Right cardiac atrium (tissue), 5 donors: Measurements from ENCODE around the gene PYROXD2. TPM values are rescaled to one million over a fixed set of nuclear protein-coding genes. Genes with fewer than 3 reads are reported as not detected.

Experiments used
- ATAC-seq, 2 donors: fragments of 200-7000 bp; cut with Tn5 transposase; one replicate each; pipeline versions ENCODE4 v1.8.0 to v1.9.1; 2020; ENCODE audit warnings: moderate library complexity in 2 of 2, mild to moderate bottlenecking in 1 of 2
- DNase-seq, 3 donors: peaks; one replicate each; pipeline ENCODE4 v3.0.0-alpha.2; 2020
- H3K27ac ChIP-seq: one replicate; pipeline ENCODE4 v1.5.1; 2013; ENCODE audit warnings: mild to moderate bottlenecking, low read length, control low read depth, moderate library complexity
- H3K27me3 ChIP-seq: one replicate; pipeline ENCODE4 v1.6.1; 2013; ENCODE audit not compliant: control insufficient read depth, insufficient read depth
- H3K4me1 ChIP-seq: one replicate; pipeline ENCODE4 v1.6.1; 2013; ENCODE audit warnings: low read length; ENCODE audit not compliant: control insufficient read depth, insufficient read depth
- H3K4me3 ChIP-seq: one replicate; pipeline ENCODE4 v1.5.1; 2013; ENCODE audit warnings: low read length, control low read depth
- H3K9me3 ChIP-seq: one replicate; pipeline ENCODE4 v1.6.1; 2013; ENCODE audit warnings: low read length; ENCODE audit not compliant: control insufficient read depth
- whole genome bisulfite sequencing: extraction: QIAGEN DNeasy Blood & Tissue Kit; methylation state at CpG from one replicate; pipeline ENCODE4 v1.1.7; 2013; 5-methylcytosine and 5-hydroxymethylcytosine counted together
- intact Hi-C, 4 donors: fragments of 100-400 bp; cut with DNase I; formaldehyde crosslinking; loops; one replicate each; pipeline versions ENCODE4 v1.11.0 to v1.14.0; 2022 to 2023
- polyA plus RNA-seq: library from polyadenylated mRNA; stranded (reverse); fragments of 200-250 nt; gene quantifications from one replicate; pipeline ENCODE4 v1.2.3, GENCODE V29; 2013
- total RNA-seq, 4 donors: library from RNA; stranded (reverse); fragmentation: NEBNext Ultra II Directional; extraction: Animal tissue kit (Norgen Biotek cat#: 25700); gene quantifications; one replicate each; pipeline ENCODE4 v1.2.1, GENCODE V29; 2021
- donor health status: healthy with polysubstance abuse.
- donor health status: DM: no; HTN: yes; CAD: no.
- donor health status: DM: no; HTN: no; CAD: no.
- donor health status: DM: no; HTN: yes; CAD: no; lungs with severe emphysema.
- donor health status: DM: yes; HTN: yes; CAD: no.

Gene PYROXD2
- total and polyA plus RNA-seq, 5 donors: 5.3 to 10.8 (median 7.9) TPM

DNA sequence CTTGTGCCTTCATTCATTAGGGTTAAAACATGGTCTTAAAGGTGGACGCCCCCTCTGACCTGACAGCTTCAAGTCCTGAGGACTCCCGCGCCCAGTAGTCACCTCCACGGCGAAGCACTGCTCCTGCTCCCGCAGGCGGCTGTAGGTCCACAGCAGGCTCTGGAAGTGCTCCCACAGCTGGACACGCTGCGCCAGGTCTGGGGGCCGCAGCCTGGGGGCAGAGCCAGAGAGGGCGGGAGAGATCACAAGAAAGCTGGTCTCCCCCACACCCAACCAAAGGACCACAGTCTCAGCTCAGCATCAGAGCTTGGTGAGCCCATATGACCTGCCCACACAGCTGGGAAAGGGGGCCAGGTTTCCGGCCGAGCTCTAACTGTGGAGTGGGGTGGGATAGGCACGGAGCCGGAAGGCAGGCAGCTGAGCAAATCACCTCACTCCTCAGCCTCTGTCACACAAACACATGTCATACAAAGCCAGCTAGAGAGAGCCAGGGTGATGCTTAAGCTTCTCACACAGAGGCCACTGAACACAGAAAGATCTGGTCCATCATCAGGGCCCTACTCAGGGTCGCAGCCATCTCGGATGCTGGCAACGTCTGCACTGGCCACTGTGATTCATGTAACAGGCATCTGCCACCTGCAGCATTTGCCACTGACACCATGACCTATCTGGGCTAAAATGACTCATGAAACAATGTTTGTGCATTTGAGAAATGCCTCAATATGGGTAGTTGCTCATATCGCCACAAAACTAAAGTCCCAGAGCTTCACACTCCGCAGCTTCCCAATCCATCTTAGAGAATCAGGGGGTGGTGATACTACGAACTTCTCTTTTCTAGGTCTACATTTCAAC, 19.1 kb upstream of the PYROXD2 start:
- no peaks in the 10 kb centered on the region for H3K27me3 ChIP-seq
- H3K27ac ChIP-seq: no peak overlapping the region
- intact Hi-C loops: no loop called here
- whole genome bisulfite sequencing: 96% methylated on average over 21 of the region's 21 CpGs
- H3K4me3 ChIP-seq: no peak overlapping the region
- peaks cover 2% of the 10 kb centered on the region for H3K4me1 ChIP-seq
- peak in 1 of 3 donors; percentile 24 for DNase-seq
- no peak for ATAC-seq
- no peaks in the 10 kb centered on the region for H3K9me3 ChIP-seq

DNA sequence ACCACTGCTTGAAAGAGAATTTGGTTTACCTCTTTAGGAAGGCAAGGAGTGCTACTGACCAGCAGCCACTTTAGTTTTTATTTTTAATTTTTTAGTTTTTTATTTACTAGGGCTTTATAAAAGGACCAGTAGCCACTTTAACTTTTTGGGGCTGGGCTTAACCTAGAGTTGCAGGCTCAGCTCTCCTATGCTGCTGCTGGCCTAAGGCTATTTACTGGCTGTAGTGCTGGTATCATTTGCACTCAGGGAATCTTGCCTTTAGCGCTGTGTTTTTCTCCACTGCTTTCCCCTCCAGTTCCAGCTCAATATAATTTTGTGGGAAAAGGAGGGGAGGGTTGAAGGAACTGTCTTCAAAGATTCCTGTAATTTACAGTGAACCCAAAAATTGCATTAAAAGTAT, 18.4 kb upstream of the PYROXD2 start:
- DNase-seq: no peak
- 100% methylated on average over 1 of the region's 1 CpG for WGBS

DNA sequence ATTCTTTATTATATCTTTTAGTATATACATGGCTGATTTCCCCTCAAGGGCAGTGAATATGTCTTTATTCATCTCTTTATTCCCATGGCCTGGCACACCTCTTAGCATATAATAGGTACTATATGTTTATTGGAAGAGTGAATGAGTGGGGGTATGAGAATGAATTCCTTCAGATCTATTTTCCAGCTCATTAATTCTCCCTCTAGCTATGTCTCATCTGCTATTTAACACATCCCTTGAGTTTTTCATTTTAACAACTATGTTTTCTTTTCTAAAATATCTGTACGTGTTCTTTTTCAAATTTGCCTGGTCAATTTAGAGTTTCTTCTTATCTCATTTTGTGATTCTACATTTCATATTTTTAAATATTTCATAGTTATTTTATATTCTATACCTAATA, 17.3 kb upstream of the PYROXD2 start:
- ATAC-seq (no peak), DNase-seq (no peak)
- H3K27ac ChIP-seq: no peak overlapping the region
- H3K27me3 ChIP-seq: no peaks in the 10 kb centered on the region
- no peaks in the 10 kb centered on the region for H3K9me3 ChIP-seq
- intact Hi-C loops: no loop called here
- peaks cover 2% of the 10 kb centered on the region for H3K4me1 ChIP-seq
- no peak overlapping the region for H3K4me3 ChIP-seq
- WGBS: 42% methylated on average over 1 of the region's 1 CpG

More for the DNA sequence above, 18.4 kb upstream of the PYROXD2 start:
- Histone ChIP-seq H3K27ac (no peak overlapping the region), H3K9me3 (no peaks in the 10 kb centered on the region), H3K4me1 (peaks cover 2% of the 10 kb centered on the region), H3K27me3 (no peaks in the 10 kb centered on the region), H3K4me3 (no peak overlapping the region)
- intact Hi-C loops: no loop called here
- no peak for ATAC-seq

DNA sequence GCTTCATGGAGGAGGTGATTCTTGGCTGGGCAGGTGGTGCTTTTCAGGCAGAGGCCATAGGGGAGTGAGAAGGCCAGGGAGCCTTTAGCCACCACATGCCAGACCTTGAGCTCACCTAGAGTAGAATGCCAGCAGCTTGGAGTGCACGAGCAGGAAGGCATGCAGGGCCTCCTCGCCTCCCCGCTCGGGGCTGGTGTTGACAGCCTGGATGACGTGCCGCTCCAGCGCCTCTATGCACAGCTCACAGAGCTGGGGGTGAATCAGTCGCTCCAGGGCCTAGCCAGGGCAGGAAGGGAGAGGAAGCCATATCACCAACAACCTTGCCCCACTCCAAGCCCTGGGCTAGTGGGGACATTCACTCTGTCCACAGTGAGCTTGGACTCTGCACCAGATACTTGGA, 16.0 kb upstream of the PYROXD2 start:
- H3K4me1 ChIP-seq: peaks cover 2% of the 10 kb centered on the region
- ATAC-seq: peak; percentile 90
- peak; percentile 55 to 84 (median 82) for DNase-seq
- intact Hi-C loops: no loop called here
- 77% methylated on average over 8 of the region's 8 CpGs for WGBS
- H3K4me3 ChIP-seq: no peak overlapping the region
- H3K27me3 ChIP-seq: no peaks in the 10 kb centered on the region
- no peaks in the 10 kb centered on the region for H3K9me3 ChIP-seq
- peak overlapping the region; percentile 79 for H3K27ac ChIP-seq

DNA sequence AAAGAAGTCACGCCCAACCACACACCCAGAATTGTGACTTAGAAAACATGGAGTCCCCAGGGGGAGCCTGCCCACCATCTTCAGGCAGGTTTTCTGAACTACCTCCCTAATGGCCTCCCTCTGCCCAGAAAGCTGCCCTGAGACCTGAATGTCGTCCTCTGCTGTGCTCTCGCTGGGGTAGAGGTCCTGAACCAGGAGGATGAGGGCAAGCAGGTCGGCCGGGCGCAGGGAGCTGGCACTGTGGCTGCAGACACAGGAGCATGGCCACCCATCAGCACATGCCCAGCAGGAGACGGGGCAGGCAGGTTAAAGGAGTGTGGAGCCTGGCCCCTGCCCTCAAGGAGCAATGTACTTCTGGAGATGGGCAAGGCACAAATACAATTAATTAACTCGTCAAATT, 15.4 kb upstream of the PYROXD2 start:
- no peak overlapping the region for H3K27ac ChIP-seq
- H3K4me3 ChIP-seq: no peak overlapping the region
- ATAC-seq (no peak), DNase-seq (peak in 1 of 3 donors; percentile 30)
- H3K9me3 ChIP-seq: no peaks in the 10 kb centered on the region
- intact Hi-C loops: no loop called here
- WGBS: 98% methylated on average over 8 of the region's 8 CpGs
- no peaks in the 10 kb centered on the region for H3K27me3 ChIP-seq
- H3K4me1 ChIP-seq: peaks cover 2% of the 10 kb centered on the region

DNA sequence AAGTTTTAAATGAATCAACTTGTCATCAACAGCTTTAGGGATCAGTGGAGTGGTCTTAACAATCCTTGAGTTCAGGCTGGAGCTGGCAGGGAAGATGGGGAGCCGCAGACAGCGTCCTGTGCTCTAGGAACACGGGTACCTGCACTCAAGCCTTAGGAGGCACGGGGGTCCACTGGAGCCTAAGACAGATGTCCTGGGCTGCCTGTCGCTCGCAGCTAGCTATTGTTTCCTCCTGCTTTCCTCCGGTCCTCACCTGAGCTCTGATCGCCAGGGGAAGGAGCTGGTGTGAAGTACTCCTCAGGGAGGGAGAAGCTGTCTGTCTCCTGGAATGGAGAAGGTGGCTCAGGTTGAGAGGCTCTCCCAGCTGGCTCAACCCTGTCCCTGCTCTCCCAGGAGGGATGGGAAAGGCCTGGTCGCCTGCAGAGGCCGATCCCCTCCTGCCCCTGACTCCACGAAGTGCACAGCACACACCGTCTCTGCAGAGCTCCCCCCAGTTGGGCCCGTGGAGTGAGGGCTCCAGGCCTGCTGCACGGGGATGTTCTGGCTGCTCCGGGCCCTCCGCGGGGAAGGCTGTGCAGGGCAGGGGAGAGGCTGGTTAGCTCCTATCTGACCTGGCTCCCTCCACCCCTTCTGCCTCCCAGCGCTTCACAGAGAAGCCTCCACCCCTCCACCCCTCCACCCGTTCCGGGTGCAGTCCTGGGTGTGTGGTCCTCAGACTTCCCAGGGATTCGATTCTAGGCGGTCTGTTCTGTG, 14.5 kb upstream of the PYROXD2 start:
- Histone ChIP-seq H3K27ac (no peak overlapping the region), H3K9me3 (no peaks in the 10 kb centered on the region), H3K4me1 (peaks cover 2% of the 10 kb centered on the region), H3K4me3 (no peak overlapping the region), H3K27me3 (no peaks in the 10 kb centered on the region)
- DNase-seq (peak in 1 of 3 donors; percentile 12), ATAC-seq (no peak)
- intact Hi-C loops: no loop called here
- WGBS: 95% methylated on average over 22 of the region's 22 CpGs

DNA sequence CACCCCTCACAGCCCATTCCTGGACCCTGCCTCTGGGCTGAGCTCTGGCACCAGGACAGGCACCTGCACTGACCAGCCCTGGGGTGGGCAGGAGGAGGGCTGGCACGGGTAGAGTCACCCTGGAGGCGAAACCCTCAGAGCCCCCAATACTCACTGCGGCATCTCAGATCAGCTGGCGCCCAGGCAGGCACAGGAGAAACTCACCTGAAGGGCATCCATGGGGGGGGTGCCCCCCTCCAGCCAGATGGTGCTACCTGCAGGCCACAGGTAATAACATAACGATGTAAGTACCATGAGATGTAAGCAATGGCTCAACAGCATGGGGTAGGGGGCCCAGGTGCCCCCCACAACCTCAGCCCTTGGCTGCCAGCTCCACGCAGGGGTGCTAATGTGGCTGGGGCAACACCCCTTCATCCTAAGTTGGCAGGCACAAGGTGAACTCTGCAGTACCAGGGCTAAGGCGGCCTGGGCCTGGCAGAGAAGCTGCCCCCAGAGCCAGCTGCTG, 12.1 kb upstream of the PYROXD2 start:
- H3K9me3 ChIP-seq: no peaks in the 10 kb centered on the region
- peaks cover 2% of the 10 kb centered on the region for H3K4me1 ChIP-seq
- intact Hi-C loops: no loop called here
- no peaks in the 10 kb centered on the region for H3K27me3 ChIP-seq
- ATAC-seq: no peak
- peak in 1 of 3 donors; percentile 44 for DNase-seq
- H3K4me3 ChIP-seq: no peak overlapping the region
- H3K27ac ChIP-seq: no peak overlapping the region
- 97% methylated on average over 7 of the region's 7 CpGs for WGBS

DNA sequence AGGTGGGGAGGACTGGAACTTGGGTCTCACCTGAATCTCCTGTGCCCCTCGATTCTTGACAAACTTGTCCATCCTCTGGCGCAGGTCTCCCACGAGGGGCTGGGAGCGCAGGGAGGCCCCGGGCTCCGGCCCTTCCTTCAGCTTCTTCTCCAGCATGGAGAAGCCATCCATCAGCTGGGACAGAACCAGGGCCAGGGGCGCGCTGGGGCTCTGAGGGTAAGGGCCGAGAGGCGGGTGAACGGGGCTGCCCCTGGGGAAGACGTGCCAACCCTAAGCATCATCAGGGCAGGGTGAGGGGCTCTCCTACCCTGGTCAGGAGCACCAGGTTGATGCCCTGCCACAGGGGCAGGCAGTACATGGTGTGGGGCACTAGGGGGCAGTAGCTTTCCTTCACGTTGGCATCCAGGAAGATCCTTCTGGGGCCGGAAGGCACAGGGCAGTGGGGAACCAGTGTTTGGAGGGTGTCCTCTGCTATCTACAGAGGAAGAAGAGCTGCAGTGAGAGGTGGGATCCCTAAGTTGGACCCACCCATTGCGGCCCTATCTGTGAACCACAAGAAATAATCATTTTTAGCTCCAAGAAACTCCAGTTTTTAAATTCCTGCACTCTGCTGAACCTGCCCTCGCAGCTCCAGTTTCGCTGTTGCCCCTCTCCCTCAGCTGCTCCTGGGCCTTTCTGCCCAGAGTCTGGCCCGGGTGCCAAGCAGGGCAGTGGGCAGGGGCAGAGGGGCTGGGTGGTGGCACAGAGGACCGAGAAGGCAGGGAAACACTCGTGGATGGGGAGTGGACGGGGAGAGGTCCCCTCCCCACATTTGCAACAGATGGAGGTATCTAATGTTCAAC, 10.8 kb upstream of the PYROXD2 start:
- H3K9me3 ChIP-seq: no peaks in the 10 kb centered on the region
- WGBS: 88% methylated on average over 21 of the region's 21 CpGs
- H3K27me3 ChIP-seq: no peaks in the 10 kb centered on the region
- intact Hi-C loops: no loop called here
- no peaks in the 10 kb centered on the region for H3K4me1 ChIP-seq
- DNase-seq (peak in 1 of 3 donors; percentile 73), ATAC-seq (peak; percentile 22 to 35)
- no peak overlapping the region for H3K27ac ChIP-seq
- no peak overlapping the region for H3K4me3 ChIP-seq

DNA sequence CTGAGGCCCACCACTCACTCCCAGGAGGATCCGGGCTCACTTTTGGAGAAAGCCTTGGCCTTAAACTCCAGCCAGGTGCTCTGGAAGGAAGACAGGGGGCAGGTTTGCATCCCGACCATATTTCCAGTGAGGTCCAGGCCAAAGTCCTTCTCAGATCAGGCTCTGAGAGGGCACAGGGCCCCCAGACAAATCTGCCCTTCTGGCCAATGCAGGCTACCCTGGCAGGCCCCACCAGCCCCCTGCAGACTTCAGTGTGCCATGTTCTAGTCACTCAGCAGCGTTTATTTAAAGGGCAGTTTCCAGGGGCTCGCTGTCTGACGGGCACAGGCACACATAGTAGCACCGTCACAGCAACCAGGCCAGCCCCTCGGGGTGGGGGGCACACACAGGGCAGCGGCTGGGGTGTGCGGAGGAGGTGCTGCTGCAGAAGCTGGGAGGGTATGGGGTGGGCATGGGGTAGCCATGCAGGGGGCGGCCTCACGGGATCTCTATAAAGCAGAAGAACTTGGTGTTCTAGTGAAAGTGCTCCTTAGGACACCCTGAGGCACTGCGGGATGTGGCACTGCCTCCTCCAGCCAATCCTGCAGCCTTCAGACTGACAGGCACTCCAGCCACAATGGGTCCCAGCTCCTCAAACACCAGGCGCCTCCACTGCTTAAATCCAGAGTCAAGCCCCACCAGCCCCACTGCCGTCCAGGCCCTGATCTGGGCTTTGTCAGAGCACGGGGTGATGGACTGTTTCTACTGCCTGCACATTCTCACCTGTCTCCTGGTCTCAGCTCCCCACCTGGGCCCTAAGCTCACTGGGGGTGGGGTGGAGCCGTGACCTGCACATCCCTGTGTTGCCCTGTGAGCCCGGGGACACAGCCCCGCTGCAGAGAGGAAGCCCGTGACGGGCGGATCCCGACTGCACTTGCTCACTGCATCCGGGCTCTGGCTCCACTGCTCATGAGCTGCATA, 9.6 kb upstream of the PYROXD2 start:
- 92% methylated on average over 23 of the region's 23 CpGs for WGBS
- Histone ChIP-seq H3K9me3 (no peaks in the 10 kb centered on the region), H3K27me3 (no peaks in the 10 kb centered on the region), H3K4me3 (no peak overlapping the region), H3K4me1 (no peaks in the 10 kb centered on the region), H3K27ac (no peak overlapping the region)
- ATAC-seq (peak; percentile 6), DNase-seq (peak in 1 of 3 donors; percentile 39)
- intact Hi-C loops: no loop called here

DNA sequence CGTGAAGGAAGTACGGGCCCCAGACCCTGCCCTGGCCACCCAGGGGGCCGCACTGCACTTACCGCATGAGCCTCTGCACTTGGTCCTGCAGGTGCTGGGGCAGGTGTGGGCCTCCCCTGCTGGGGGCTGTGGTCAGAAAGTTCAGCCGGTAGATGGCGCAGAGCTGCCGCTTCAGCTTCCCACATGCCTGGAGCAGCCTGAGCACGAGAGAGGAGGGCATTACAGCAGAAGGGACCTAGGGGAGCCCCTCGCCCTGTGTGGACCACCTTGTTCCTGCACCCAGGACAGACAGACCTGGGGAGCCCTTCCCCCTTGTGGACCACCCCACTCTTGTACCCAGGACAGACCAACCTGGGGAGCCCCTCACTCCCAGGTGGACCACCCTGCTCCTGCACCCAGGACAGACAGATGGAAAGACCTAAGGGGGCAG, 8.7 kb upstream of the PYROXD2 start:
- no peaks in the 10 kb centered on the region for H3K4me1 ChIP-seq
- no peak for ATAC-seq
- H3K27me3 ChIP-seq: no peaks in the 10 kb centered on the region
- H3K9me3 ChIP-seq: no peaks in the 10 kb centered on the region
- no peak overlapping the region for H3K27ac ChIP-seq
- no peak overlapping the region for H3K4me3 ChIP-seq
- no peak for DNase-seq
- intact Hi-C loops: no loop called here
- 87% methylated on average over 9 of the region's 9 CpGs for WGBS
